Activated CD8-positive, alpha-beta memory T cell treated with anti-CD3 and anti-CD28 coated beads, Interleukin-2, amount 10 ng/mL, durations not matched to agents 7 days and 5 days (primary cell): ENCODE data around the gene PARP6. TPM values are rescaled to one million over a fixed set of nuclear protein-coding genes. Genes with fewer than 3 reads are reported as not detected.

Experiments used
- ATAC-seq: fragments of 150-1000 bp; cut with Tn5 transposase; one replicate; pipeline ENCODE4 v1.10.0; 2021; ENCODE audit warnings: moderate library complexity
- CTCF ChIA-PET: fragments of 350-600 bp; sonication (Branson Sonifier 250); formaldehyde crosslinking; loops from one replicate; lab custom pipeline; 2021; ENCODE audit warnings: antibody characterized with exemption; lab: Charles Lee
- DNase-seq: peaks from one replicate; pipeline ENCODE4 v3.0.0-alpha.2; 2020
- H3K27ac Mint-ChIP-seq: one replicate; pipeline ENCODE4 v1.8.0; 2021; ENCODE audit warnings: mild to moderate bottlenecking, mixed read lengths
- H3K27me3 Mint-ChIP-seq: one replicate; pipeline ENCODE4 v1.8.0; 2021; ENCODE audit warnings: mixed read lengths
- H3K36me3 Mint-ChIP-seq: one replicate; pipeline ENCODE4 v1.8.0; 2021; ENCODE audit warnings: mild to moderate bottlenecking, mixed read lengths
- H3K4me1 Mint-ChIP-seq: one replicate; pipeline ENCODE4 v1.8.0; 2021; ENCODE audit warnings: mixed read lengths
- H3K4me3 Mint-ChIP-seq: one replicate; pipeline ENCODE4 v1.8.0; 2021; ENCODE audit warnings: mild to moderate bottlenecking, moderate library complexity, mixed read lengths
- H3K9me3 Mint-ChIP-seq: one replicate; pipeline ENCODE4 v1.8.0; 2022; ENCODE audit warnings: low read depth, mixed read lengths
- total RNA-seq, 2 experiments: library from RNA; stranded (reverse); gene quantifications; one replicate each; pipeline ENCODE4 v1.2.3, GENCODE V29; 2021

Gene PARP6
- total RNA-seq, 2 experiments from 2014 or later: 55.5 to 66.6 TPM

DNA sequence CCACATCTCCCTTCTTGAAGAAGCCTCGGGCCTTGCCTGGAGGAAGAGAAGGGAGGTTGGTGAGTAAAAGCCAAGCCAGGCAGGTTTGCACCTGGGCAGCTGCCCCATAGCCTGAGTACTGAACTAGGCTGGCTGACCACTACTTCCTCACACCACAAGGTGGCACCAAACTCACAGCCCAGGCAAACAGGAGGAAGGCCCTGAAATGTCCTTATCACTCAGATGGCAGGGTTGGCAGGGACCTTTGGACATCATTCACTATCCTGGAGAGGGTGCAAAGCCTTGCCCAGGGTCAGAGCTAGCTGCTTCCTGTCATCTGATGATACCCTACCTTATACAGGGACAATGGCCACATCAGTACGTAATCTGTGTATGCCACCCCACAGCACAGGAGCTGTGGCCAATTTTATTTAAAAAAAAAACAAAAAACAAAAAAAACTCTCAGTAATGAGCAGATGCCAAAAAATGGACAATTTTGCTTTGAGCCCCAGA is 72.6 kb downstream of the PARP6 start:
- Mint-ChIP-seq H3K4me1 (peaks cover 12% of the 10 kb centered on the region), H3K27ac (no peak overlapping the region), H3K36me3 (peaks cover 62% of the 10 kb centered on the region), H3K9me3 (no peaks in the 10 kb centered on the region), H3K4me3 (no peak overlapping the region), H3K27me3 (peaks cover 13% of the 10 kb centered on the region)
- ATAC-seq (peak; percentile 63), DNase-seq (peak; percentile 83)
- CTCF ChIA-PET: interaction anchor here (0.6 to 4.4 kb wide), 12 partner anchors 8 to 518 kb away, joined by 3 to 37 read pairs (median 4); no protein-coding TSS in a partner anchor

DNA sequence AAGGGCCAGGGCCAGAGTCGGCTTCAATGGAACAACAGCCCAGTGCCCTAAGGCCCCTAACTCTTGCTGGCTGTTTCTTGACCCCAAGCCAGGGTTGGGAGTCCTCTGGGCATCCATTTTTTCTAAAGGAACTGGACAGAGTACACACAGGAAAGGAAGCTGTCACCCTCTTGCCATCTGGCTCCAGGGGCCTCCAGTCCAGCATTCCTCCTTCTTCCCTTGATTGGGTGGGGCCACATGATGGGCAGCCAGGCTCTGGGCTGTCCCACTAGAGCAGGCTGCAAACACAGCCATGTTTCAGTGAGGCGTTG is 73.2 kb downstream of the PARP6 start:
- Mint-ChIP-seq H3K27ac (no peak overlapping the region), H3K9me3 (no peaks in the 10 kb centered on the region), H3K4me3 (no peak overlapping the region), H3K27me3 (peaks cover 13% of the 10 kb centered on the region), H3K4me1 (peaks cover 12% of the 10 kb centered on the region), H3K36me3 (peaks cover 57% of the 10 kb centered on the region)
- ATAC-seq (no peak), DNase-seq (no peak)
- CTCF ChIA-PET: interaction anchor here (0.6 to 4.4 kb wide), 10 partner anchors 9 to 517 kb away, joined by 3 to 37 read pairs (median 4); no protein-coding TSS in a partner anchor

- Mint-ChIP-seq H3K27me3 (peaks cover 13% of the 10 kb centered on the region), H3K4me1 (peaks cover 12% of the 10 kb centered on the region), H3K27ac (no peak overlapping the region), H3K4me3 (peak overlapping the region; percentile 45), H3K36me3 (peaks cover 52% of the 10 kb centered on the region), H3K9me3 (no peaks in the 10 kb centered on the region)
- ATAC-seq (no peak), DNase-seq (no peak)
- CTCF ChIA-PET: interaction anchor here (0.7 to 4.4 kb wide), 10 partner anchors 9 to 44 kb away, joined by 3 to 37 read pairs (median 4); no protein-coding TSS in a partner anchor
Observed at GRCh38 chr15:72198356-72199204, 73.8 kb downstream of the PARP6 start.

- peak within 1 kb of the TSS; percentile 45 for H3K4me3 Mint-ChIP-seq
- ATAC-seq (peak; percentile 57), DNase-seq (no peak)
- H3K9me3 Mint-ChIP-seq: no peaks in the 10 kb centered on the region
- peak within 1 kb of the TSS; percentile 15 for H3K27ac Mint-ChIP-seq
- H3K4me1 Mint-ChIP-seq: peaks cover 10% of the 10 kb centered on the region
- H3K27me3 Mint-ChIP-seq: peaks cover 14% of the 10 kb centered on the region
- peaks cover 43% of the 10 kb centered on the region for H3K36me3 Mint-ChIP-seq
- CTCF ChIA-PET: interaction anchor here (0.7 to 4.4 kb wide), 5 partner anchors 12 to 34 kb away, joined by 3 to 37 read pairs (median 3); no protein-coding TSS in a partner anchor
Observed at GRCh38 chr15:72197460-72198355, 74.6 kb downstream of the PARP6 start, which contains the start of gene GRAMD2A. Gene GRAMD2A (minus strand): TSS chr15:72197787.

DNA sequence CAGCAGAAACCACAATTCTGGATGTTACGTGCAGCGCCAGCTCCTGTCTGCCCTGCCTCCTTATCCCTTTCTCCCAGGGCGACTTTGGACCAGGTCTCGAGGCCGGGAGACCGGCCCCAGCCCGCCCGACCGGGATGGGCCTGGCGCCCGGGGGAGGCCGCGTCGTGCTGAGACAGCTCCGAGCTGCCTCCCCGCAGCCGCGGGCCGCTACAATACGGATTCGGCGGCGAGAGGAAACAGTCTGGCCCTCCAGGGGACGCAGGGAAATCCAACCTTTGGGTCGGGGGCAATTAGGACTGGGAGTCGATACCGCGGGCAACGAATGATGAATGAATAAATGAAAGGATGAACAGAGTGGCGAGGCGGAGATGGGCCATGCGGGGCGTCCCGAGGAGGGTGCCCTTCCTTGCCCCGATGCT is 75.3 kb downstream of the PARP6 start:
- no peak for DNase-seq
- Mint-ChIP-seq H3K4me1 (peaks cover 10% of the 10 kb centered on the region), H3K27ac (no peak overlapping the region), H3K4me3 (no peak overlapping the region), H3K36me3 (peaks cover 38% of the 10 kb centered on the region), H3K9me3 (no peaks in the 10 kb centered on the region), H3K27me3 (peaks cover 18% of the 10 kb centered on the region)
- no peak for ATAC-seq
- CTCF ChIA-PET: interaction anchor here (1.1 to 1.3 kb wide), 2 partner anchors 11 to 108 kb away, joined by 3 read pairs; no protein-coding TSS in a partner anchor

- ATAC-seq: no peak
- H3K4me1 Mint-ChIP-seq: peaks cover 10% of the 10 kb centered on the region
- peaks cover 21% of the 10 kb centered on the region for H3K27me3 Mint-ChIP-seq
- H3K9me3 Mint-ChIP-seq: no peaks in the 10 kb centered on the region
- DNase-seq: no peak
- peaks cover 35% of the 10 kb centered on the region for H3K36me3 Mint-ChIP-seq
- no peak overlapping the region for H3K4me3 Mint-ChIP-seq
- CTCF ChIA-PET: interaction anchor here (1.1 to 1.5 kb wide), 2 partner anchors 28 to 109 kb away, joined by 3 to 4 read pairs; no protein-coding TSS in a partner anchor
- H3K27ac Mint-ChIP-seq: no peak overlapping the region
Observed at GRCh38 chr15:72196409-72197040, 75.8 kb downstream of the PARP6 start.

GRCh38 chr15:72195101-72195511 is 77.2 kb downstream of the PARP6 start:
- H3K27me3 Mint-ChIP-seq: peaks cover 31% of the 10 kb centered on the region
- H3K9me3 Mint-ChIP-seq: no peaks in the 10 kb centered on the region
- no peak for ATAC-seq
- peaks cover 23% of the 10 kb centered on the region for H3K36me3 Mint-ChIP-seq
- peaks cover 10% of the 10 kb centered on the region for H3K4me1 Mint-ChIP-seq
- no peak overlapping the region for H3K4me3 Mint-ChIP-seq
- DNase-seq: no peak
- CTCF ChIA-PET: interaction anchor here (1.5 to 1.7 kb wide), 2 partner anchors 27 to 39 kb away, joined by 3 to 4 read pairs; no protein-coding TSS in a partner anchor
- H3K27ac Mint-ChIP-seq: no peak overlapping the region

DNA sequence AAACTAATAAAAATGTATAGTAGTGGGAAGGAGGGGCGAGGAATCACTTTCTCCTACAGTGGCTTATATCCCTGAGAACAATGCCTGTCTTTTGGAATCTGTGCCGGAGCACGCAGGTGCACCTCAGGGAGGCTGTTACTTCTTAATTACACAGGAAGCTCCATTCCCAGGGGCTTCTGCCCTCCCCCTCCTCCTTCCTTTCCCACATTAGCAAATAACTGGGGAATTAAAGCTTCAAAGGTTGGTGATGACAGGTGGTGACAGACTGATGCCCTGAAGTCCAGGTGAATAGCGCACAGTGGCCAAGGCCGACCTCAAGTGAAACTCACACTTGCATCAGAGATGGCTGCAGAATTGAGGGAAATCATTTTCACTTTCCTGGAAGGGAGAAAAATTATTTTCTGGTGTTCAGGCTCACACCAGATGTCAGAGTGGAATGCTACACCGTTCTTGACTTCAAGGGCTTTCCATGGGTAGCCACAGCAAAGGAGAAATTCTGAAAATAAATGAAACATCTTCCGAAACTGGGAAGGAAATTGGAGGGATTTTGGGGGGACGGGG is 78.4 kb downstream of the PARP6 start:
- Mint-ChIP-seq H3K36me3 (peaks cover 11% of the 10 kb centered on the region), H3K4me3 (no peak overlapping the region), H3K4me1 (peaks cover 10% of the 10 kb centered on the region), H3K9me3 (no peaks in the 10 kb centered on the region), H3K27me3 (peaks cover 41% of the 10 kb centered on the region), H3K27ac (no peak overlapping the region)
- DNase-seq (no peak), ATAC-seq (no peak)
- CTCF ChIA-PET: interaction anchor here (1.4 to 1.7 kb wide), 2 partner anchors 33 to 38 kb away, joined by 3 read pairs; no protein-coding TSS in a partner anchor

- Mint-ChIP-seq H3K9me3 (no peaks in the 10 kb centered on the region), H3K4me3 (no peak overlapping the region), H3K27ac (no peak overlapping the region), H3K27me3 (peaks cover 39% of the 10 kb centered on the region), H3K36me3 (no peaks in the 10 kb centered on the region), H3K4me1 (no peaks in the 10 kb centered on the region)
- no peak for ATAC-seq
- no peak for DNase-seq
- CTCF ChIA-PET: no interaction called here
Observed at GRCh38 chr15:72192416-72192815, 79.9 kb downstream of the PARP6 start.

Other genes starting within 250 kb of the PARP6 start
- 10 to 100 TPM; 15.3 to 23.4 TPM for gene MYO9A, start 154.4 kb downstream of the PARP6 start, total RNA-seq
- gene SENP8, start 154.2 kb downstream of the PARP6 start, total RNA-seq: 1 to 10 TPM; 1.1 to 1.4 TPM
- gene GRAMD2A, start 74.8 kb downstream of the PARP6 start, total RNA-seq: not detected
- 1,000 to 10,000 TPM; 1,010 to 1,764 TPM for gene PKM, start 41.4 kb downstream of the PARP6 start, total RNA-seq
- under 1 TPM; 0.29 to 0.33 TPM for gene CELF6, start 47.6 kb upstream of the PARP6 start, total RNA-seq
- 10 to 100 TPM; 92.1 to 95.5 TPM for gene HEXA, start 103.5 kb upstream of the PARP6 start, total RNA-seq
- not detected for gene TMEM202, start 125.8 kb upstream of the PARP6 start, total RNA-seq
- gene ARIH1, start 201.8 kb upstream of the PARP6 start, total RNA-seq: 100 to 1,000 TPM; 134 to 143 TPM